Measurements from ENCODE around the gene CATSPER1.

CATSPER1 gene

DNA sequence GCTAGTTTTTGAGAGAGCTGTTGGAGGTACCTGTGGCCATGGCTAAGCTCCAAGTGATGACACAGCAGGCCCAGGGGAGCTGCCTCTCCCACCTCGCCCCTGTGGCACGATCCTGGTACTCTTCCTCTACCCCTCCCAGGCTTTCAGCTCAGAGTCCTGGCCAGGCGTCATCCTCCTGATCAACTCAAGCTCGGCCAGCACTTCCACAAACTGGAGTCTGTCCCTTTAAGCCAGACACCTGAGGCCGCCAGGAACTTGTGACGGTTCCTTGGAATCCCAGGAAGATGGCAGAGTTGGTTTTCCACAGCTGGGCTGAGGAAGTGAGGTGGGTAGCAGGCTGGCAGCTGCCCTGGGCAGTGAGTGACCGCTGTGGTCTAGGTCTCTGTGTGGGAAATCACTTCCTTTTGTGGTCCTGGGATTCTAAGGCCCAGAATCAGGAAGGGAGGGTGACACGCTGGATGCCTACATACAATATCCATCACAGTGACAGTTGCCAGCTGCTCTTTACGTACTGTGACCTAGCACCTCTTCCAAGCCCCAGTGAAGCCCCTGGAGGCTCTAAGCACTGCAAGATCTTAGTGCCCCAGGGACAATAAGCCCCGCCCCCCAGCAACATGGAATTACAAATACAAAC lies 17.7 kb downstream of the CATSPER1 start:
- Histone ChIP-seq H4K20me1 (ENCODE audit: insufficient read depth, low read length) (no peaks in the 10 kb centered on the region), H3K9me3 (replicated peaks; ENCODE audit: insufficient read depth, low read length) (no peaks in the 10 kb centered on the region), H3K9me2 (replicated peaks; ENCODE audit: insufficient read depth, low read length) (no peaks in the 10 kb centered on the region), H3K27me3 (replicated peaks; ENCODE audit: insufficient read depth, low read length) (no peaks in the 10 kb centered on the region), H3K4me3 (ENCODE audit: low read length) (no peak overlapping the region), H3F3A (ENCODE audit: insufficient read depth, low read length) (peaks cover 21% of the 10 kb centered on the region), H3K9ac (ENCODE audit: low read length) (no peak overlapping the region), H3K27ac (ENCODE audit: low read length) (no peak overlapping the region), H3K4me2 (ENCODE audit: low read depth, low read length) (no peak overlapping the region), H2AFZ (ENCODE audit: low read length) (no peak overlapping the region), H3K79me2 (ENCODE audit: low read length) (peaks cover 12% of the 10 kb centered on the region), H3K36me3 (replicated peaks; ENCODE audit: insufficient read depth, low read length) (no peaks in the 10 kb centered on the region; the same call in 1 of the 2 replicates), H3K4me1 (ENCODE audit: low read length) (peaks cover 35% of the 10 kb centered on the region)
- no peak for TF ChIP-seq EZH2 (optimal IDR thresholded peaks at IDR 0.05; ENCODE audit: low read depth, low read length)
- TF ChIP-seq, protein P1, sequence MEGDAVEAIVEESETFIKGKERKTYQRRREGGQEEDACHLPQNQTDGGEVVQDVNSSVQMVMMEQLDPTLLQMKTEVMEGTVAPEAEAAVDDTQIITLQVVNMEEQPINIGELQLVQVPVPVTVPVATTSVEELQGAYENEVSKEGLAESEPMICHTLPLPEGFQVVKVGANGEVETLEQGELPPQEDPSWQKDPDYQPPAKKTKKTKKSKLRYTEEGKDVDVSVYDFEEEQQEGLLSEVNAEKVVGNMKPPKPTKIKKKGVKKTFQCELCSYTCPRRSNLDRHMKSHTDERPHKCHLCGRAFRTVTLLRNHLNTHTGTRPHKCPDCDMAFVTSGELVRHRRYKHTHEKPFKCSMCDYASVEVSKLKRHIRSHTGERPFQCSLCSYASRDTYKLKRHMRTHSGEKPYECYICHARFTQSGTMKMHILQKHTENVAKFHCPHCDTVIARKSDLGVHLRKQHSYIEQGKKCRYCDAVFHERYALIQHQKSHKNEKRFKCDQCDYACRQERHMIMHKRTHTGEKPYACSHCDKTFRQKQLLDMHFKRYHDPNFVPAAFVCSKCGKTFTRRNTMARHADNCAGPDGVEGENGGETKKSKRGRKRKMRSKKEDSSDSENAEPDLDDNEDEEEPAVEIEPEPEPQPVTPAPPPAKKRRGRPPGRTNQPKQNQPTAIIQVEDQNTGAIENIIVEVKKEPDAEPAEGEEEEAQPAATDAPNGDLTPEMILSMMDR (IDR thresholded peaks at IDR 0.05; ENCODE audit: low read length): no peak
- no peak for TF ChIP-seq EZH2phosphoT487 (IDR thresholded peaks at IDR 0.05; ENCODE audit: low read length)
- DNase-seq: no peak

DNA sequence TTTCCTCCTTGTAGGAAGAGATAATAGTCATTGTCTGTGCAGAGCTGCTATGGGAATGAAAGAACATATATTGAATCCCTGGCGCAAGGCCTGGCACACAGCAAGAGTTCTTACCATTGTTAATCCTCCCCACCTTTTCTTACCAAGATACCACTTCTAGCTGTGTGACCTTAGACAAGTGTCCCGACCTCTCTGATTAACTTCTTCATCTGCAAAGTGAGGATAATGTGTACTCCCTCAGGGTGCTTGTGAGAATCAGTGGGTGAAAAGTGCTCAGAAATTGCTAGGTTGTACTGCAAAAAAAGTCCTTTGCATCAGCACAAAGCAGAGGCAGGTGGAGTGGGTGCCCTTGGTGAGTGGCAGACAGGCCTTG lies 18.2 kb downstream of the CATSPER1 start:
- TF ChIP-seq, protein P1 (IDR thresholded peaks at IDR 0.05; ENCODE audit: low read length): no peak
- no peak for TF ChIP-seq EZH2 (optimal IDR thresholded peaks at IDR 0.05; ENCODE audit: low read depth, low read length)
- no peak for TF ChIP-seq EZH2phosphoT487 (IDR thresholded peaks at IDR 0.05; ENCODE audit: low read length)
- H3K36me3 ChIP-seq (replicated peaks; ENCODE audit: insufficient read depth, low read length): no peaks in the 10 kb centered on the region; the same call in 1 of the 2 replicates
- no peak overlapping the region for H3K4me3 ChIP-seq (ENCODE audit: low read length)
- H3K27me3 ChIP-seq (replicated peaks; ENCODE audit: insufficient read depth, low read length): no peaks in the 10 kb centered on the region
- H3K9ac ChIP-seq (ENCODE audit: low read length): no peak overlapping the region
- no peak overlapping the region for H2AFZ ChIP-seq (ENCODE audit: low read length)
- peaks cover 21% of the 10 kb centered on the region for H3F3A ChIP-seq (ENCODE audit: insufficient read depth, low read length)
- H3K9me3 ChIP-seq (replicated peaks; ENCODE audit: insufficient read depth, low read length): no peaks in the 10 kb centered on the region
- H4K20me1 ChIP-seq (ENCODE audit: insufficient read depth, low read length): no peaks in the 10 kb centered on the region
- no peak overlapping the region for H3K4me2 ChIP-seq (ENCODE audit: low read depth, low read length)
- DNase-seq: no peak
- no peak overlapping the region for H3K27ac ChIP-seq (ENCODE audit: low read length)
- H3K79me2 ChIP-seq (ENCODE audit: low read length): peaks cover 17% of the 10 kb centered on the region
- peaks cover 40% of the 10 kb centered on the region for H3K4me1 ChIP-seq (ENCODE audit: low read length)
- H3K9me2 ChIP-seq (replicated peaks; ENCODE audit: insufficient read depth, low read length): no peaks in the 10 kb centered on the region

DNA sequence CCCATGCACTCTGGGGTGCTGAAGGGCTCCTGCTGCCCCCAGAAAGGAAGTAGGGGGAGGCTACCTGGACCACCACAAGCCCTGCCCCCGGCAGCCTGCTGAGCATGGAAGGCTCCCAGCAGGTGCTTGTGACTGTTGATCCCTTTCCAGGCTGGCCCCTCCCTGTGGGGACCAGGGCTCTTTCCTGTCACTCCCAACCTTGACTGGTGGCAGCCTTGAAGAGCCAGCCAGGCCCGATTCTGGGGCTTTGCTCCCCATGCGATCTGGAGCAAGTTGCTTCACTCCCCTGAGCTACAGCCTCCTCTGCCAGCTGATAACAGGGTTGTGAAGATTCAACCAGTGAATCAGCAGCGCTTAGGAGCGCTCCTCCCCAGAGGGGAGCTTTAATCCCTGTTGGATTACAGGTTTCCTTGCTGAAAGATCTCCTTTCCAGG lies 19.1 kb downstream of the CATSPER1 start:
- no peaks in the 10 kb centered on the region for H3K9me2 ChIP-seq (replicated peaks; ENCODE audit: insufficient read depth, low read length)
- H2AFZ ChIP-seq (ENCODE audit: low read length): no peak overlapping the region
- no peaks in the 10 kb centered on the region for H3K9me3 ChIP-seq (replicated peaks; ENCODE audit: insufficient read depth, low read length)
- H3K27ac ChIP-seq (ENCODE audit: low read length): peak overlapping the region; percentile 64; the same call in 1 of the 2 replicates
- no peak overlapping the region for H3K9ac ChIP-seq (ENCODE audit: low read length)
- no peaks in the 10 kb centered on the region; the same call in 1 of the 2 replicates for H3K36me3 ChIP-seq (replicated peaks; ENCODE audit: insufficient read depth, low read length)
- peaks cover 22% of the 10 kb centered on the region for H3F3A ChIP-seq (ENCODE audit: insufficient read depth, low read length)
- no peaks in the 10 kb centered on the region for H3K27me3 ChIP-seq (replicated peaks; ENCODE audit: insufficient read depth, low read length)
- H4K20me1 ChIP-seq (ENCODE audit: insufficient read depth, low read length): no peaks in the 10 kb centered on the region
- H3K79me2 ChIP-seq (ENCODE audit: low read length): peaks cover 21% of the 10 kb centered on the region
- no peak overlapping the region for H3K4me2 ChIP-seq (ENCODE audit: low read depth, low read length)
- TF ChIP-seq EZH2 (optimal IDR thresholded peaks at IDR 0.05; ENCODE audit: low read depth, low read length) (no peak), EZH2phosphoT487 (IDR thresholded peaks at IDR 0.05; ENCODE audit: low read length) (no peak)
- TF ChIP-seq, protein P1 (IDR thresholded peaks at IDR 0.05; ENCODE audit: low read length): no peak
- no peak overlapping the region for H3K4me3 ChIP-seq (ENCODE audit: low read length)
- H3K4me1 ChIP-seq (ENCODE audit: low read length): peaks cover 40% of the 10 kb centered on the region
- no peak for DNase-seq
